Measurements from ENCODE around the gene FAM117B.

Gene FAM117B

GRCh38 chr2:202717598-202718310 lies 83.0 kb downstream of the FAM117B start:
- no peaks in the 10 kb centered on the region for H3K36me3 ChIP-seq (replicated peaks)
- H3K27me3 ChIP-seq (replicated peaks) = no peaks in the 10 kb centered on the region
- DNase-seq = no peak
- in situ Hi-C loops (cut with HindIII; ENCODE audit: low pct_ligation_motif_present, low sequenced_read_pairs) = no loop called here
- TF ChIP-seq CTCF (IDR thresholded peaks at IDR 0.05; ENCODE audit: low read depth, low read length, missing control alignments) = no peak
- H3K4me3 ChIP-seq (ENCODE audit: low read depth, low read length) = no peak overlapping the region
- no peak overlapping the region for H3K27ac ChIP-seq

GRCh38 chr2:202718614-202719013 lies 83.8 kb downstream of the FAM117B start:
- peak; percentile 22 for DNase-seq
- Histone ChIP-seq H3K4me3 (ENCODE audit: low read depth, low read length) (no peak overlapping the region), H3K27ac (no peak overlapping the region), H3K36me3 (replicated peaks) (no peaks in the 10 kb centered on the region), H3K27me3 (replicated peaks) (no peaks in the 10 kb centered on the region)
- TF ChIP-seq CTCF (IDR thresholded peaks at IDR 0.05; ENCODE audit: low read depth, low read length, missing control alignments) = no peak
- in situ Hi-C loops (cut with HindIII; ENCODE audit: low pct_ligation_motif_present, low sequenced_read_pairs) = no loop called here

GRCh38 chr2:202720226-202720625 lies 85.5 kb downstream of the FAM117B start:
- no peak for DNase-seq
- no peak overlapping the region for H3K27ac ChIP-seq
- in situ Hi-C loops (cut with HindIII; ENCODE audit: low pct_ligation_motif_present, low sequenced_read_pairs) = no loop called here
- H3K4me3 ChIP-seq (ENCODE audit: low read depth, low read length) = no peak overlapping the region
- no peak for TF ChIP-seq CTCF (IDR thresholded peaks at IDR 0.05; ENCODE audit: low read depth, low read length, missing control alignments)
- H3K36me3 ChIP-seq (replicated peaks) = no peaks in the 10 kb centered on the region
- H3K27me3 ChIP-seq (replicated peaks) = no peaks in the 10 kb centered on the region

GRCh38 chr2:202721621-202722020 lies 86.9 kb downstream of the FAM117B start:
- no peaks in the 10 kb centered on the region for H3K27me3 ChIP-seq (replicated peaks)
- no peaks in the 10 kb centered on the region for H3K36me3 ChIP-seq (replicated peaks)
- TF ChIP-seq CTCF (IDR thresholded peaks at IDR 0.05; ENCODE audit: low read depth, low read length, missing control alignments) = no peak
- no peak overlapping the region for H3K27ac ChIP-seq
- no peak overlapping the region for H3K4me3 ChIP-seq (ENCODE audit: low read depth, low read length)
- in situ Hi-C loops (cut with HindIII; ENCODE audit: low pct_ligation_motif_present, low sequenced_read_pairs) = no loop called here
- DNase-seq = peak; percentile 53

- Histone ChIP-seq H3K36me3 (replicated peaks) (no peaks in the 10 kb centered on the region), H3K27ac (no peak overlapping the region), H3K27me3 (replicated peaks) (no peaks in the 10 kb centered on the region), H3K4me3 (ENCODE audit: low read depth, low read length) (no peak overlapping the region)
- in situ Hi-C loops (cut with HindIII; ENCODE audit: low pct_ligation_motif_present, low sequenced_read_pairs) = no loop called here
- TF ChIP-seq CTCF (IDR thresholded peaks at IDR 0.05; ENCODE audit: low read depth, low read length, missing control alignments) = no peak
- no peak for DNase-seq
Measured at GRCh38 chr2:202723746-202724145, 89.0 kb downstream of the FAM117B start.

- H3K36me3 ChIP-seq (replicated peaks) = no peaks in the 10 kb centered on the region
- no peak for DNase-seq
- no peak overlapping the region for H3K27ac ChIP-seq
- TF ChIP-seq CTCF (IDR thresholded peaks at IDR 0.05; ENCODE audit: low read depth, low read length, missing control alignments) = no peak
- H3K4me3 ChIP-seq (ENCODE audit: low read depth, low read length) = no peak overlapping the region
- H3K27me3 ChIP-seq (replicated peaks) = no peaks in the 10 kb centered on the region
- in situ Hi-C loops (cut with HindIII; ENCODE audit: low pct_ligation_motif_present, low sequenced_read_pairs) = no loop called here
Measured at GRCh38 chr2:202726070-202726469, 91.3 kb downstream of the FAM117B start.
